H7 (cell line): ENCODE results near the gene CNR1. TPM values are rescaled to one million over a fixed set of nuclear protein-coding genes. Genes with fewer than 3 reads are reported as not detected.
"Not testable (repeated sequence)": the region's sequence is repeated elsewhere in the genome, so short reads cannot be mapped to it uniquely, and the experiment has no call there.

Source experiments
- DNase-seq: peaks from one replicate; pipeline ENCODE4 v3.0.0; 2012
- H3K27me3 ChIP-seq: 2 replicates; pipeline ENCODE4 v1.6.0; 2011; ENCODE audit warnings: mild to moderate bottlenecking, low read length; ENCODE audit not compliant: control insufficient read depth, insufficient read depth
- H3K36me3 ChIP-seq: replicated peaks from 2 replicates; pipeline ENCODE4 v1.5.1; 2011; ENCODE audit warnings: low read length; ENCODE audit not compliant: control insufficient read depth, insufficient read depth
- H3K4me3 ChIP-seq: 2 replicates; pipeline ENCODE4 v1.5.1; 2011; ENCODE audit warnings: low read depth, mild to moderate bottlenecking, control low read depth, low read length, moderate library complexity; ENCODE audit not compliant: insufficient read depth
- total RNA-seq: library from RNA; depleted of rRNA; stranded (reverse); fragments of >200 nt; shearing (Covaris generic); gene quantifications from 2 replicates; pipeline ENCODE4 v1.2.3, GENCODE V29; 2014; rRNA removed

CNR1 gene
- total RNA-seq, result 2.2 and 6.0 TPM in 2 replicates

DNA sequence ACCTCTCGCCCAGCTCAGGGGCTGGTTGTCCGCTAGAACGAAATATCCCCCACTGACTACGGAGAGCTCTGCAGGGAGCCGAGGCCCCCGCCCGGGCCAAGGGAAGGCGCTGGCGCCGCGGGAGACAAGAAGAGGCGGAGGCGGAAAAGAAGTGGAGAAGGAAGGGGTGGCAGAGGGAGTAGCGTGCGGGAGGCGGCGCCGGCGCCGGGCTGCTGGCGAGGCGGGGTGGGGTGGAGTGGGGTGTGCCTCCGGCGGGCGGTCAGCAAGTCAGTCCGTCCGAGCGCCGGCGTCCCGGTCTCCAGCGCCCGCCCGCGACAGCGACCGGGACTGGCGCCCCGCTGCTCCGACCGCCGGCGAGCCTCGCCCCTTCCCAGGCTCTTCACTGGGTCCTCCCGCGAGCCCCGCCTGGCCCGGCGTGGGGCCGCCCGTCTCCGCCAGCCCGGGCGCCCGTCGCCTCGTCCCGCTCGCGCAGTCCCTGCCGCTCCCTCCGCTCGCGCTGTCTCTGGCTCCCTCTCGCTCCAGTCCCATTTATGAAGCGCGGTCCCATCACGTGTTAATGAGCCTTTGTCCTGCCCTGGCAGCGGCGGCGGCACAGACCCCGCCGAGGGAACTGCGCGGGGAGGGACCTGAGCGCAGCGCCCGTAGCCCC lies at the start of gene CNR1:
CNR1 (minus strand) TSS at position 504 of the 649 bp plus-strand sequence. CDS start 21,073 bp downstream, outside the sequence.
- Histone ChIP-seq H3K27me3 (peaks cover 26% of the 10 kb centered on the region), H3K36me3 (no peaks in the 10 kb centered on the region), H3K4me3 (peak within 1 kb of the TSS; percentile 74)
- DNase-seq, result peak; percentile 76

DNA sequence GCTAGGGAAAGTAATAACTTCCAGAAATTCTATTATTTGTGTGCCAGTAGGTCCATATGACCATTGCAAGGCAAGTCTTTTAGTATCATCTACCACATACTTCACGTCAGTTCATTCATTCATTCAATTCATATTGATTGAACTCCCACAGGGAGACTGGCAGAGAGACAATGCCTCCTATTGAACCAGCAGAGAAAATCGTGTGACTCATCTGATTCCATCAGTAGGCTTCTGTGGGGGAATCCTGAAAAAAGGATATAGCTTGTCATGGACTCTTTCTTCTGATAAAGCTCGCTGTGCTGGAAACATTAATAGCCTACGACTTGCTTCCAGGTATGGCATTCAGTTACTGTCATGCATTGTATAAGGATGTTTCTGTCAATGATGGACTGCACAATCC lies 45.3 kb upstream of the CNR1 start:
- Histone ChIP-seq H3K27me3 (no peaks in the 10 kb centered on the region), H3K36me3 (no peaks in the 10 kb centered on the region), H3K4me3 (no peak overlapping the region)
- DNase-seq, result no peak

DNA sequence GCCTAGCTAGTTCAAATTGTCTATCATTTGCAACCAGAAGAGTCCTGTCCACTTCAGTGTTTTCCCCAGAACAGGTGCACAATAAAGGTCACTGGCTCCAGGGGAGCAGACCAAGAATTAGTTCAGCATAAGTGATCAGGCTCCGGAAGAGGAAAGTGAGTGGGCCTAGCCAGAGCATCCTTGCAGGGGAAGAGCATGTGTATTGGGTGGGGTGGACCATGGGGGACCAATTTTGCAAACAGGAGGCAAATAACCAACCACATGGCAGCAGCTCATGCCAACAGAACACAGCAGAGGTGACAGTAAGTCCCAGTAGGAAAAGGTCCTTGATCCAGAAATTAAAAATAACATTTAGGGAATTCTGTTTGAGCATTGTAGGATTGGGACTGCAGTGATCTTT lies 43.2 kb upstream of the CNR1 start:
- DNase-seq, result no peak
- no peak overlapping the region for H3K4me3 ChIP-seq
- H3K36me3 ChIP-seq, result no peaks in the 10 kb centered on the region
- no peaks in the 10 kb centered on the region for H3K27me3 ChIP-seq

DNA sequence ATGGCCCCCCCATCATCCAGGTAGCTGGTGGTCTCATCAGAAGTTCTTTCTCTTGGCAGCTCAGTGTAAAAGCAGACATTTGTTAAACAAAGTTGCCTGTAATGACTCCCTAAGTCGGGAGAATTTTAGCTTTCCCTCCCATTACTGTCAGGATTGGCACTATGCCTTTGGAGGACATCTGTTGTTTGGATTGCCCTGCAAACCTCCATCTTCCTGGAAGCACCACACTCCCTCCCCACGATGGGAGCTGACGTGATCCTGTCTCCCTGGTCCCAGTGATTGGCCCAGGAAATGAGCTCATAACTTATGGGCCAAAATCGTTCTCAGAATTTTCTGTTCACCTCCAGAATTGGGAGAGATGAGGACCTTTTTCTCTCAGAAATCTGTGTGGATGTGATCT lies 42.6 kb upstream of the CNR1 start:
- H3K4me3 ChIP-seq, result no peak overlapping the region
- DNase-seq, result no peak
- H3K36me3 ChIP-seq, result no peaks in the 10 kb centered on the region
- no peaks in the 10 kb centered on the region for H3K27me3 ChIP-seq

DNA sequence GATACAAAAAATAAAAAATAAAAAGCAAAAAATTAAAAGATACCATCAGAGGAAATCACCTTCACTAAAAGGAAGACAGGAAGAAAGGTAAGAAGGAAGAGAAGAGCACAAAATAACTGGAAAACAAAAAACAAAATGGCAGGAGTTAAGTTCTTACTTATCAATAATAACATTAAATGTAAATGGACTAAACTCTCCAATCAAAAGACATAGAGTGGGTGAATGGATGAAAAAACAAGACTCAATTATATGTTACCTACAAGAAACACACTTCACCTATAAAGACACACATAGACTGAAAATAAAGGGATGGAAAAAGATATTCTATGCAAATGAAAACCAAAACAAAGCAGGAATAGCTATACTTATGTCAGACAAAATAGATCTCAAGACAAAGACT lies 35.6 kb upstream of the CNR1 start:
- H3K36me3 ChIP-seq, H3K4me3 ChIP-seq, H3K27me3 ChIP-seq, DNase-seq: not testable (repeated sequence)

DNA sequence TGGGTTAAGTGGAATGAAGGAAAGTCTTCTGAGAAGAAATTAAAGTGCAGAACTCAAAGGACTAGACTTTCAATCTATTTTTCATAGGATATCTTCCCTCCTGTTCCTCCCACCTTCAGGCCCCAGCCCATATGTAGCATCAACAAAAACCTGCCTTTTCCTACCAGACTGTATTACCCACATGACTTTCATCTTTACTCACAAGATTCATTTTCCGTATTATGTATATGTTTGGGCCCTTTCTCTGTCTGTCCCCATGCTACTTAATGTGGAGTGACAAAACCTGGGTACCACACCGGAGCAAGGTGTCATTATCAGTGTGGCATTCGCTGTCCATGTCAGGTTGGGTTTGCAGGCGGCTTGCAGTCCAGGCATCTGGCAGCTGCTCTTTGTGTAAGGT lies 18.8 kb upstream of the CNR1 start:
- Histone ChIP-seq H3K27me3 (no peaks in the 10 kb centered on the region), H3K36me3 (no peaks in the 10 kb centered on the region), H3K4me3 (no peak overlapping the region)
- no peak for DNase-seq

DNA sequence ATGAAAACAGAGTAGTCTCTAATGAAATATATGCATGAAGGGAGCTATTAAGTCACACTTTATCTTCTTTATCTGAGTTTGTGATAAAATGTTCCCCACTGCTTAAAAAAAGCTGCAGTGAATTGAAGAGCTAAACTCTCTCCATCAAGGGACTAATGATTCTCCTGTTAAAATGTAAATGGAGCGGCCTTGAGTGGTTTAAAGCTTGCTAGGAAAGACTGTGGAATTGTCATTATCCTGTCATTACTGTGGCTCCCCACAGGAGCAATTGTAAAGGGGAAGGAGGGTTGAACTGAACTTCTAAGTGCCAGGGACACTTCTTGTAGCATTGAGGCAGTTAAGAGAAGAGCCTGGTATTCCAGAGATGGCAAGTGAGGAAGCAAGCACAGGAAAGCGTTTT lies 17.3 kb upstream of the CNR1 start:
- H3K36me3 ChIP-seq, result no peaks in the 10 kb centered on the region
- no peak for DNase-seq
- no peak overlapping the region for H3K4me3 ChIP-seq
- H3K27me3 ChIP-seq, result no peaks in the 10 kb centered on the region

DNA sequence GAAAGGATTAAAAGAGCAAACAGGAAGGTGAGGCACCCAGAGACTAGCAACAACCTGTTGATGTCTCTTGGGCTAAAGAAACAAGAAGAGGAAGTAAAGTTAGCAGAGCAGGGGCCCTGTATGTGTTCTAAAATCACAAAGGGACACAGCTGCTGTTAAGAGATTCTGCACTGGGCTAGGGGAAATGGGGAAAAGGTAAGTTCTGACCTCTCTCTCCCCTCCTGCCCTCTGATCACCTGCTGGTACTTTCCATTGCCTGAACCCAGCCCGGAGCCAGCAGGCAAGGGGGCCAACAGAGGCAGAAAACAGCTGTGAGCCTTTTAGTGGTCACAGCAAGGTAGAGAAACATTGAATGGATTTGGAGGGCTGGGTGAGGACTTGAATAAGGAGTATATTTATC lies 13.5 kb upstream of the CNR1 start:
- Histone ChIP-seq H3K27me3 (no peaks in the 10 kb centered on the region), H3K36me3 (no peaks in the 10 kb centered on the region), H3K4me3 (no peak overlapping the region)
- no peak for DNase-seq

DNA sequence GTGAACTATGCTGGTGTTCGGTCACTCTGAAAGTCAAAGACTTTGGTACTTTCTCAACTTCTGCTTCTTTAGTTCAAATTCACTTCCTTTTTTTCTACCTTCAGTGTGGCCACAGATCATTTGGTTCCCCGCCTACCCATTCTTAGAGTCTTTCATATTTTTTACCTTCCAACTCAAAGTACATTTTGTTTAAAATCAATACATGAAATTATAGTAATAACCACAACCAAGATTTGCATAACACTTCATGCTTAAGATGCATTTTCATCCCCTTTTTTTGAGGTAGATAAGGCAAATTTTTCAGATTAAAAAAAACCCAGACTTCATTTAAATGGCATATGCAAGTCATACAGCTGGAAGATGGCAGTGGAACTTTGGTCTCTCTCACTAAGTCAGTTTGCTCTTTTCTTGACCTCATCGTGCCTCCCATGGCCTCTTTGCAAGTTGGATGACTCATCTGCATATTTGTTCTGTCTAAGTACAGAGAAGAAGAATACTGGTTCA lies 11.9 kb upstream of the CNR1 start:
- Histone ChIP-seq H3K27me3 (no peaks in the 10 kb centered on the region), H3K4me3 (no peak overlapping the region), H3K36me3 (no peaks in the 10 kb centered on the region)
- no peak for DNase-seq

DNA sequence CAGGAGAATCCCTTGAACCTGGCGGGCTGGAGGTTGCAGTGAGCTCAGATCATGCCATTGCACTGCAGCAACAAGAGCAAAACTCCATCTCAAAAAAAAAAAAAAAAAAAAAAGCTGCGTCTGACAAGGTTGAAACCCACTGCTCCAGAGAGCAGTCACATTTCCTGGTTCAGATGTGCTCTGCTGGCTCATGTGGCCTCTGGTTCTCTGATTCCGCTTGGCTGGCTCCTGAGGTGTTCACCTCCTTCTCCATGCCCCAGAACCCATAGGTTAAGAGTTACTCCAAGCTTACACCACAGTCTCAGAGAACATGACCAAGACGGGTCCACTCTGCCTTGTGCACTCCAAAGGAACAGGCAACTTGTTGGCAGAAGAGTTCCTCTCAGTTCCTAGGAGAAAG lies 8.8 kb upstream of the CNR1 start:
- Histone ChIP-seq H3K36me3 (no peaks in the 10 kb centered on the region), H3K27me3 (no peaks in the 10 kb centered on the region), H3K4me3 (no peak overlapping the region)
- no peak for DNase-seq

DNA sequence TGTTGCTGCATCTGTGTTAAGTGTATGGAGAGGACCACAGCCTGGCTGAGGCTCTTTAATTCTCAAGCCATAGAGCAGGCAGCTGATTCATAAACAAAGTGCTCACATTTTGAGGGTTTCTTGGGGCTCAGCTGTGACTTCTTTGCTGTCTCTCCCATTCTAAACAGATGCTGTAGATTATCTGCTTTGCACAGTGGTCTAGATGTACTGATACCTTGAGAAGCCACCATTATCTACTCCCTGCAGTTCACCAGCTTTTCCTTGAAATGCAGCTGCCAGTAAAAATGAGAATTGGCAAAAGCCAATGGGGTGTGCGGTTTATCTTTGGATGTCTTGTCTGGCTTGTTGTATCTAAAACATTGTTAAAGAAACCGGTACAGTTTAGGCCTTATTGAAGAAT lies 5.2 kb upstream of the CNR1 start:
- H3K27me3 ChIP-seq, result peaks cover 17% of the 10 kb centered on the region
- no peaks in the 10 kb centered on the region for H3K36me3 ChIP-seq
- no peak for DNase-seq
- H3K4me3 ChIP-seq, result no peak overlapping the region

DNA sequence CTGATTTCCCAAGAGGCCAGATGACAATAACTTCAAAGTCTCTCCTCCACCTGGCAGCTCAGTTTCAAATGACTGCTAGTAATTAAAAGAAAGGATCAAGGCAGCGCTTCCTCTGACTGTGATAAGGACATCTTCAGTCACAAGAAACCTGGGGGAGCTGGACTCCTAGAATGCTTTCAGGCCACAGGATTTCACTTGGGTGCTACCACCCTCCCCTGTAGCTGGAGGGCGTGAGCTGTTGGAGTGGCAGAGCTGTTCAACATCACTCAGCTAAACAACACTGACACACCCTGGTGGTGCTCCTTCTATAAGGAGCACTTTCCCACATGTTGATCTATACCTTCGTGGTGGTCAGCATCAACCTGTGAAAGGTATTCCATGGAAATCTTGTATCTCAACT lies 2.2 kb upstream of the CNR1 start:
- no peak for DNase-seq
- no peak overlapping the region for H3K4me3 ChIP-seq
- H3K27me3 ChIP-seq, result peaks cover 26% of the 10 kb centered on the region
- no peaks in the 10 kb centered on the region for H3K36me3 ChIP-seq

DNA sequence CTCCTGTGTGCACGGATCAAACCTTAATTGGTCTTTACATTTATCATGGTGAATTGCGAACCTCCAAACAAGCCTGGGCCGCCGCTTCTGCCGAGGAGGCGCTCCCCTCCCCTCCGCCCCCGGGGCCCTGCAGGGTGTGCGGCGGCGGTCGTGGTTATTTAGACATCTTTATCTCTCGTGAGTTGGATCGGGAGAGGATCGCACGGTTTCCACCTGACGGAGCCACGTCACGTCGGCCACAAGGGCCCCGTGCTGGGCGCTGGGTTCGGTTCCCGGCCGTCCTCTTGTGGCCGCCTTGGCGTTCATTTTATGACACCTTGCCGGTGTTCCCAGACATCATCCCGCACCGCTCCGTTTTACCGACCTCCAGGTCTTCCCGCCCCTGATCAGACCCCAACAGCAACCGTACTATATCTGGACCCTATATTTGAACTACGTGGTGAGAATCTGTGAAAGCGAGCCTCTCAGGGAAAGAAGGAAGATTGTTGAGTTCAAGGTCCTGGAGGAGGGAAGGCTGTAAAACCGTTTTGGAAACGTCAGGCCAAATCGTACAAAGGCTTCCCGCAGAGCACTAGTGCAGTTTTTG lies 1.3 kb upstream of the CNR1 start:
- peak overlapping the region; percentile 74 for H3K4me3 ChIP-seq
- peak; percentile 66 for DNase-seq
- no peaks in the 10 kb centered on the region for H3K36me3 ChIP-seq
- H3K27me3 ChIP-seq, result peaks cover 26% of the 10 kb centered on the region

DNA sequence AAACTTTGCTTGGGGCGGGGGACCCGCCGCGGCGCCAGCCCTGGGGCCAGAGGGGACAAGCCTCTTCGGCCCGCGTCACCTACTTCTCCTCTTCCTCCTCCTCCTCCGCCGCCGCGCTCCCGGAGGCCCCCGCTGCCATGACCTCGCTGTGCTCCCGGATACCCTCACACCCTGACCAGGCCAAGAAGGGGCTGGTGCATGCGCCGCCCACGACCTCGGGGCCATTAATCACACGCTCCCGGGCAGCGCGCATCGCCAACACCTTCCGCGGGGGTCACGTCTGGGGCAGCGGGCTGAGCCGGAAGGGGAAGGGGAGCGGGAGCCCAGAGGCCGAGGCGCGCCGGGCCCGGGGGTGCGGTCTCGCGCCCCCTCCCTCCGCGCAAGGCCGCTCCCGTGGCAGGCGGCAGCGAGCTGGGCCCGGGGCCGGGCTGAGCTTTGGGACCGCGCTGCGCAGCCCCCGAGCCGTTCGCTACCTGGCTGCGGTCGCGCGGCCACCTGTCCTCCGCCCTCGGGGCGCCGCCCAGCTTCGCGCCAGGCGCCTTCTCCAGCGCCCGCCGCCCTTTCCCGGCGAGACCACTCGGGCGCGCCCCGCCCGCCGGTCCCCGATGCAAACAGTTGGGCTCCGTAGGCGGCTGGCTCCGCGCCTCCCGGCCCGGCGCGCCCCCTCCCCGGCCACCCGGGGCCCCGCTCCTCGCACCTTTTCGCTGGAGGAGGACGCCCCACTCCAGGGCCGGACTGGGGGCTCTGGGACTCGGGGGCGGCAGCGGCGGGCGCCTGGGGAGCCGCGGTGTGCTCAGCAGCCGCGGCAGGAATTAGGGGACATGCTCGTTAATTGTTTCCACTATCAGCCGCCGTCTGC lies 575 bp upstream of the CNR1 start:
- Histone ChIP-seq H3K27me3 (peaks cover 26% of the 10 kb centered on the region), H3K36me3 (no peaks in the 10 kb centered on the region), H3K4me3 (peak overlapping the region; percentile 74)
- DNase-seq, result peak; percentile 80
